HG02884 (cell line): ENCODE measurements around the gene RASD2.

Source experiments
- ATAC-seq: cut with Tn5 transposase; IDR thresholded peaks from one replicate; pipeline ENCODE4 v1.9.1; 2021; ENCODE audit warnings: mild to moderate bottlenecking, moderate library complexity; ENCODE audit not compliant: unreplicated experiment

The RASD2 gene

GRCh38 chr22:35580351-35581022 lies 39.9 kb downstream of the RASD2 start:
- no peak for ATAC-seq

- no peak for ATAC-seq
Measured at GRCh38 chr22:35581023-35581413, 40.4 kb downstream of the RASD2 start.

GRCh38 chr22:35582218-35582860 lies 41.7 kb downstream of the RASD2 start:
- ATAC-seq = no peak

- no peak for ATAC-seq
Measured at GRCh38 chr22:35582861-35583670, 42.4 kb downstream of the RASD2 start.

- no peak for ATAC-seq
Measured at GRCh38 chr22:35586771-35587170, 46.1 kb downstream of the RASD2 start.

GRCh38 chr22:35587447-35587870 lies 46.8 kb downstream of the RASD2 start:
- ATAC-seq = no peak

GRCh38 chr22:35587896-35588295 lies 47.3 kb downstream of the RASD2 start:
- ATAC-seq = no peak

- no peak for ATAC-seq
Measured at GRCh38 chr22:35589071-35589755, 48.6 kb downstream of the RASD2 start.

GRCh38 chr22:35589756-35590093 lies 49.1 kb downstream of the RASD2 start:
- ATAC-seq = no peak

GRCh38 chr22:35590634-35591295 lies 50.1 kb downstream of the RASD2 start:
- no peak for ATAC-seq

GRCh38 chr22:35591714-35592417 lies 51.2 kb downstream of the RASD2 start:
- no peak for ATAC-seq

- no peak for ATAC-seq
Measured at GRCh38 chr22:35592418-35592967, 51.9 kb downstream of the RASD2 start.

- ATAC-seq = no peak
Measured at GRCh38 chr22:35593071-35593890, 52.6 kb downstream of the RASD2 start.

GRCh38 chr22:35593891-35594470 lies 53.4 kb downstream of the RASD2 start:
- no peak for ATAC-seq

GRCh38 chr22:35594686-35595085 lies 54.1 kb downstream of the RASD2 start:
- no peak for ATAC-seq

- ATAC-seq = no peak
Measured at GRCh38 chr22:35596821-35597220, 56.2 kb downstream of the RASD2 start.

GRCh38 chr22:35597692-35598395 lies 57.2 kb downstream of the RASD2 start:
- no peak for ATAC-seq

- ATAC-seq = no peak
Measured at GRCh38 chr22:35598396-35598710, 57.7 kb downstream of the RASD2 start.
